ENCODE measurements around the gene CCL27.
"Not testable (repeated sequence)": the region's sequence is repeated elsewhere in the genome, so short reads cannot be mapped to it uniquely, and the experiment has no call there.

Gene CCL27

GRCh38 chr9:34648673-34649072 is 13.8 kb downstream of the CCL27 start:
- no peak for DNase-seq

GRCh38 chr9:34647651-34648050 is 14.8 kb downstream of the CCL27 start:
- no peak for DNase-seq

- no peak for DNase-seq
Measured at GRCh38 chr9:34647084-34647403, 15.4 kb downstream of the CCL27 start.

- DNase-seq = peak; percentile 49 to 58
Measured at GRCh38 chr9:34646211-34647083, 16.0 kb downstream of the CCL27 start, which contains the start of gene GALT. GALT (plus strand) TSS chr9:34646675; CDS start chr9:34646705, 30 bp downstream.

- no peak for DNase-seq
Measured at GRCh38 chr9:34644766-34645314, 17.6 kb downstream of the CCL27 start.

- DNase-seq = no peak
Measured at GRCh38 chr9:34642679-34643078, 19.8 kb downstream of the CCL27 start.

GRCh38 chr9:34639322-34639721 is 23.1 kb downstream of the CCL27 start:
- not testable (repeated sequence) for DNase-seq

- no peak for DNase-seq
Measured at GRCh38 chr9:34638138-34638445, 24.4 kb downstream of the CCL27 start.

GRCh38 chr9:34637356-34638137 is 24.9 kb downstream of the CCL27 start, which contains the start of gene SIGMAR1:
SIGMAR1 (minus strand) TSS chr9:34637787; CDS start chr9:34637697, 90 bp downstream.
- peak; percentile 50 to 77 for DNase-seq

GRCh38 chr9:34636791-34637355 is 25.6 kb downstream of the CCL27 start:
- no peak for DNase-seq

- DNase-seq = no peak
Measured at GRCh38 chr9:34635556-34635955, 26.9 kb downstream of the CCL27 start.

GRCh38 chr9:34634551-34635248 is 27.8 kb downstream of the CCL27 start:
- DNase-seq = no peak

- peak; percentile 28 to 72 for DNase-seq
Measured at GRCh38 chr9:34633851-34634550, 28.5 kb downstream of the CCL27 start.

GRCh38 chr9:34633166-34633565 is 29.3 kb downstream of the CCL27 start:
- no peak for DNase-seq

- no peak for DNase-seq
Measured at GRCh38 chr9:34630402-34631154, 31.9 kb downstream of the CCL27 start.

GRCh38 chr9:34629491-34629808 is 33.0 kb downstream of the CCL27 start:
- DNase-seq = no peak

- no peak for DNase-seq
Measured at GRCh38 chr9:34628656-34629490, 33.6 kb downstream of the CCL27 start, which contains the start of gene ARID3C. ARID3C (minus strand) TSS chr9:34629066; CDS start chr9:34628014, 1,052 bp downstream.

- DNase-seq = no peak
Measured at GRCh38 chr9:34627716-34628655, 34.5 kb downstream of the CCL27 start.

GRCh38 chr9:34625186-34625486 is 37.3 kb downstream of the CCL27 start:
- DNase-seq = no peak
